Neural progenitor cell (in vitro differentiated cells): ENCODE results near the gene HLA-DMA. TPM values are rescaled to one million over a fixed set of nuclear protein-coding genes. Genes with fewer than 3 reads are reported as not detected.
A peak's percentile ranks its signal among the peaks of the same experiment; 100 is the strongest.

ENCODE experiments used
- DNase-seq: peaks from one replicate; pipeline ENCODE4 v3.0.0-alpha.2; 2016; ENCODE audit warnings: low spot score
- H2AFZ ChIP-seq: fragments of 200-600 bp; sonication (generic); replicated peaks from 2 replicates; pipeline ENCODE4 v1.6.1; 2016; ENCODE audit warnings: antibody characterized with exemption
- H3F3A ChIP-seq: fragments of 200-600 bp; sonication (generic); 2 replicates; pipeline ENCODE4 v1.6.1; 2016; ENCODE audit warnings: antibody characterized with exemption, low read depth
- H3K27ac ChIP-seq: fragments of 200-600 bp; sonication (generic); 2 replicates; pipeline ENCODE4 v1.5.1; 2016; ENCODE audit warnings: mild to moderate bottlenecking
- H3K27me3 ChIP-seq: fragments of 200-600 bp; sonication (generic); 2 replicates; pipeline ENCODE4 v1.6.1; 2016; ENCODE audit warnings: mild to moderate bottlenecking, moderate library complexity
- H3K36me3 ChIP-seq: fragments of 200-600 bp; sonication (generic); 2 replicates; pipeline ENCODE4 v1.5.1; 2016
- H3K4me1 ChIP-seq: fragments of 200-600 bp; sonication (generic); 2 replicates; pipeline ENCODE4 v1.6.1; 2016; ENCODE audit warnings: mixed run types
- H3K4me2 ChIP-seq: fragments of 200-600 bp; sonication (generic); 2 replicates; pipeline ENCODE4 v1.6.1; 2016
- H3K4me3 ChIP-seq: fragments of 200-600 bp; sonication (generic); 2 replicates; pipeline ENCODE4 v1.5.1; 2016
- H3K79me2 ChIP-seq: fragments of 200-600 bp; sonication (generic); 2 replicates; pipeline ENCODE4 v1.6.1; 2016; ENCODE audit warnings: low read depth
- H3K9ac ChIP-seq: fragments of 200-600 bp; sonication (generic); 2 replicates; pipeline ENCODE4 v1.6.1; 2016
- H3K9me3 ChIP-seq: fragments of 200-600 bp; sonication (generic); 2 replicates; pipeline ENCODE4 v1.5.1; 2016; ENCODE audit warnings: low read depth
- H4K20me1 ChIP-seq: fragments of 200-600 bp; sonication (generic); 2 replicates; pipeline ENCODE4 v1.6.1; 2016; ENCODE audit warnings: low read depth
- H3K27ac Mint-ChIP-seq: 3 replicates; pipeline ENCODE4 v1.8.0; 2021; ENCODE audit warnings: mixed read lengths
- H3K27me3 Mint-ChIP-seq: 2 replicates; pipeline ENCODE4 v1.8.0; 2022; ENCODE audit warnings: low read depth, mild to moderate bottlenecking, inconsistent platforms, moderate library complexity, mixed read lengths; ENCODE audit not compliant: insufficient read depth
- H3K36me3 Mint-ChIP-seq: 3 replicates; pipeline ENCODE4 v1.8.0; 2021; ENCODE audit warnings: mixed read lengths
- H3K4me1 Mint-ChIP-seq: 3 replicates; pipeline ENCODE4 v1.8.0; 2021; ENCODE audit warnings: mixed read lengths
- H3K4me3 Mint-ChIP-seq: 3 replicates; pipeline ENCODE4 v1.8.0; 2021; ENCODE audit warnings: mild to moderate bottlenecking, moderate library complexity, mixed read lengths
- H3K9me3 Mint-ChIP-seq: 3 replicates; pipeline ENCODE4 v1.8.0; 2020; ENCODE audit warnings: mixed read lengths
- EZH2 ChIP-seq: fragments of 200-600 bp; sonication (generic); IDR thresholded peaks from 2 replicates; pipeline ENCODE4 v1.6.1; 2017; ENCODE audit warnings: antibody characterized with exemption, mild to moderate bottlenecking, moderate library complexity
- EZH2phosphoT487 ChIP-seq: fragments of 200-600 bp; sonication (generic); IDR thresholded peaks from 2 replicates; pipeline ENCODE4 v1.6.1; 2017; ENCODE audit warnings: antibody characterized with exemption
- total RNA-seq: library from RNA; depleted of rRNA; stranded (reverse); fragments of >200 nt; gene quantifications from 2 replicates; pipeline ENCODE4 v1.2.3, GENCODE V29; 2015; ENCODE audit warnings: low replicate concordance
- TF ChIP-seq, protein P1 (sequence below): fragments of 200-600 bp; sonication (generic); IDR thresholded peaks from 2 replicates; pipeline ENCODE4 v1.5.1; 2017; ENCODE audit warnings: antibody characterized with exemption, mild to moderate bottlenecking

The HLA-DMA gene
- total RNA-seq, 1 donor from 2014 or later, result 11.9 TPM

DNA sequence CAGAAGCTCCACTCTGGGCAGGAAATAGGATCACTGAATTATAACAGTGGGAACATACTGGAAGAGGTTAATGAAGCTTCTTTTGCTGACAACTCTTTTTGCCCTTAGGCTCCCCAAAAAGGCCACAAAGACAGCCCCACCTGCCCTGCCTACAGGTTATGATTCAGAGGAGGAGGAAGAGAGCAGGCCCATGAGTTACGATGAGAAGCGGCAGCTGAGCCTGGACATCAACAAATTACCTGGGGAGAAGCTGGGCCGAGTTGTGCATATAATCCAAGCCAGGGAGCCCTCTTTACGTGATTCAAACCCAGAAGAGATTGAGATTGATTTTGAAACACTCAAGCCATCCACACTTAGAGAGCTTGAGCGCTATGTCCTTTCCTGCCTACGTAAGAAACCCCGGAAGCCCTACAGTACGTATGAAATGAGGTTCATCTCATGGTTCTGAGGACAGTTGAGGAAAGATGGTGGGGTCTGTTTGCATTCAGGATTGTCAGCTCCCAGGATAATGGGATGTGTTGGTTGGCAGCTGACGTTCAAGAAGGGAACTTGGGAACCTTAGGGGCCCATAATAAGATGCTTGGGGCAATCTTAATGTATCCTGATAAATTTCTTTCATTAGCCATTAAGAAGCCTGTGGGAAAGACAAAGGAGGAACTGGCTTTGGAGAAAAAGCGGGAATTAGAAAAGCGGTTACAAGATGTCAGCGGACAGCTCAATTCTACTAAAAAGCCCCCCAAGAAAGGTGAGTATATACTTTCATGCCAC, 27.0 kb upstream of the HLA-DMA start:
- TF ChIP-seq EZH2phosphoT487, result no peak
- TF ChIP-seq, protein P1, sequence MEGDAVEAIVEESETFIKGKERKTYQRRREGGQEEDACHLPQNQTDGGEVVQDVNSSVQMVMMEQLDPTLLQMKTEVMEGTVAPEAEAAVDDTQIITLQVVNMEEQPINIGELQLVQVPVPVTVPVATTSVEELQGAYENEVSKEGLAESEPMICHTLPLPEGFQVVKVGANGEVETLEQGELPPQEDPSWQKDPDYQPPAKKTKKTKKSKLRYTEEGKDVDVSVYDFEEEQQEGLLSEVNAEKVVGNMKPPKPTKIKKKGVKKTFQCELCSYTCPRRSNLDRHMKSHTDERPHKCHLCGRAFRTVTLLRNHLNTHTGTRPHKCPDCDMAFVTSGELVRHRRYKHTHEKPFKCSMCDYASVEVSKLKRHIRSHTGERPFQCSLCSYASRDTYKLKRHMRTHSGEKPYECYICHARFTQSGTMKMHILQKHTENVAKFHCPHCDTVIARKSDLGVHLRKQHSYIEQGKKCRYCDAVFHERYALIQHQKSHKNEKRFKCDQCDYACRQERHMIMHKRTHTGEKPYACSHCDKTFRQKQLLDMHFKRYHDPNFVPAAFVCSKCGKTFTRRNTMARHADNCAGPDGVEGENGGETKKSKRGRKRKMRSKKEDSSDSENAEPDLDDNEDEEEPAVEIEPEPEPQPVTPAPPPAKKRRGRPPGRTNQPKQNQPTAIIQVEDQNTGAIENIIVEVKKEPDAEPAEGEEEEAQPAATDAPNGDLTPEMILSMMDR, result no peak
- no peak for TF ChIP-seq EZH2
- H3F3A ChIP-seq, result peaks cover 97% of the 10 kb centered on the region
- no peak overlapping the region for H3K27ac Mint-ChIP-seq
- peaks cover 47% of the 10 kb centered on the region for H3K36me3 ChIP-seq
- peaks cover 17% of the 10 kb centered on the region for H3K27me3 Mint-ChIP-seq
- no peak overlapping the region for H3K4me3 ChIP-seq
- no peaks in the 10 kb centered on the region for H3K9me3 Mint-ChIP-seq
- H3K4me3 Mint-ChIP-seq, result peak overlapping the region; percentile 27
- no peak overlapping the region for H3K9ac ChIP-seq
- H2AFZ ChIP-seq, result no peak overlapping the region
- peaks cover 65% of the 10 kb centered on the region for H3K36me3 Mint-ChIP-seq
- no peak overlapping the region for H3K27ac ChIP-seq
- peaks cover 95% of the 10 kb centered on the region for H4K20me1 ChIP-seq
- peaks cover 26% of the 10 kb centered on the region for H3K4me1 Mint-ChIP-seq
- peaks cover 59% of the 10 kb centered on the region for H3K79me2 ChIP-seq
- no peaks in the 10 kb centered on the region for H3K27me3 ChIP-seq
- no peaks in the 10 kb centered on the region for H3K9me3 ChIP-seq
- peaks cover 10% of the 10 kb centered on the region for H3K4me1 ChIP-seq
- no peak for DNase-seq
- H3K4me2 ChIP-seq, result no peak overlapping the region

DNA sequence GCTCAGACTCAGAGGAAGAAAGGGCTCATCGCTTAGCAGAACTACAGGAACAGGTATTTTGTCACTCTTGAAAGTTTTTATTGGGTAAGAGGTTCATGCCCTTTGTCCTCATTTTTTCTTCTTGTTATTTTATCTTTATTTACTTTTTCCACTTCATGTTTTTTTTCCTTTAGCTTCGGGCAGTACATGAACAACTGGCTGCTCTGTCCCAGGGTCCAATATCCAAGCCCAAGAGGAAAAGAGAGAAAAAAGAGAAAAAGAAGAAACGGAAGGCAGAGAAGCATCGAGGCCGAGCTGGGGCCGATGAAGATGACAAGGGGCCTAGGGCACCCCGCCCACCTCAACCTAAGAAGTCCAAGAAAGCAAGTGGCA, 25.0 kb upstream of the HLA-DMA start:
- Mint-ChIP-seq H3K4me3 (peak overlapping the region; percentile 52), H3K36me3 (peaks cover 79% of the 10 kb centered on the region), H3K27ac (no peak overlapping the region), H3K4me1 (peaks cover 32% of the 10 kb centered on the region), H3K27me3 (peaks cover 17% of the 10 kb centered on the region), H3K9me3 (no peaks in the 10 kb centered on the region)
- Histone ChIP-seq H3K27ac (no peak overlapping the region), H3K4me2 (no peak overlapping the region), H3F3A (peaks cover 97% of the 10 kb centered on the region), H3K79me2 (peaks cover 79% of the 10 kb centered on the region), H3K36me3 (peaks cover 55% of the 10 kb centered on the region), H2AFZ (no peak overlapping the region), H4K20me1 (peaks cover 98% of the 10 kb centered on the region), H3K9ac (no peak overlapping the region), H3K4me1 (peaks cover 12% of the 10 kb centered on the region), H3K27me3 (no peaks in the 10 kb centered on the region), H3K9me3 (no peaks in the 10 kb centered on the region), H3K4me3 (no peak overlapping the region)
- DNase-seq, result no peak
- TF ChIP-seq, protein P1, result no peak
- TF ChIP-seq EZH2 (no peak), EZH2phosphoT487 (no peak)

DNA sequence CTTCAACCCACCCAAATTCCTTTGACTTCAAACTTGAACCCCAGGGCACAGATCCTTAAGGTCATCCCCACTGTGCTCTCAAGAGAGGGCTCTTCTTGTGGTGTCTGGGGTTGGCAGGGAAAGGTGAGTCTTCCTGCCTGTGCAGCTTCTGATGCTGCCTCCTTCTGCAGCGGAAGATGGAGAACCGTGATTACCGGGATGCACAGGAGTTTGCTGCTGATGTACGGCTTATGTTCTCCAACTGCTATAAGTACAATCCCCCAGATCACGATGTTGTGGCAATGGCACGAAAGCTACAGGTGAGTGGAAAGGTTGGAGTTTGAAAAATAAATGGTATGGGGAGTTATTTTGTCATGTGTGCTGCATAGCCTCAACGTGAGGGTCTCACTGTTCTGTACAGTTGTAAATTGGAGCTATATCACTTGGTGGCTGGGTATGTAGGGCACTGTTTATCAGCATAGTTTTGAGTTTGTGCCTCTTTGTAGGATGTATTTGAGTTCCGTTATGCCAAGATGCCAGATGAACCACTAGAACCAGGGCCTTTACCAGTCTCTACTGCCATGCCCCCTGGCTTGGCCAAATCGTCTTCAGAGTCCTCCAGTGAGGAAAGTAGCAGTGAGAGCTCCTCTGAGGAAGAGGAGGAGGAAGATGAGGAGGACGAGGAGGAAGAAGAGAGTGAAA, 24.5 kb upstream of the HLA-DMA start:
- Histone ChIP-seq H3K27ac (no peak overlapping the region), H3K27me3 (no peaks in the 10 kb centered on the region), H2AFZ (no peak overlapping the region), H3K4me3 (no peak overlapping the region), H3K79me2 (peaks cover 84% of the 10 kb centered on the region), H3F3A (peaks cover 97% of the 10 kb centered on the region), H3K9me3 (no peaks in the 10 kb centered on the region), H3K36me3 (peaks cover 55% of the 10 kb centered on the region), H3K9ac (no peak overlapping the region), H4K20me1 (peaks cover 99% of the 10 kb centered on the region), H3K4me1 (peaks cover 12% of the 10 kb centered on the region), H3K4me2 (no peak overlapping the region)
- Mint-ChIP-seq H3K27ac (no peak overlapping the region), H3K4me1 (peaks cover 32% of the 10 kb centered on the region), H3K27me3 (peaks cover 17% of the 10 kb centered on the region), H3K9me3 (no peaks in the 10 kb centered on the region), H3K4me3 (peak overlapping the region; percentile 39), H3K36me3 (peaks cover 82% of the 10 kb centered on the region)
- TF ChIP-seq, protein P1, result no peak
- TF ChIP-seq EZH2phosphoT487, result no peak
- TF ChIP-seq EZH2, result no peak
- DNase-seq, result no peak
